Activated T-helper 17 cell treated with anti-CD3 and anti-CD28 coated beads, Interleukin-2, amount 50 U/mL, for 72 hours (primary cell): ENCODE measurements around the gene RPS6KA2. TPM values are rescaled to one million over a fixed set of nuclear protein-coding genes. Genes with fewer than 3 reads are reported as not detected.

Source experiments
- ATAC-seq: fragments of 150-1000 bp; cut with Tn5 transposase; replicated peaks from 2 replicates; pipeline ENCODE4 v1.10.0; 2021; ENCODE audit warnings: mild to moderate bottlenecking, moderate library complexity
- H3K27ac Mint-ChIP-seq: one replicate; pipeline ENCODE4 v1.8.0; 2022; ENCODE audit warnings: mixed read lengths
- H3K27me3 Mint-ChIP-seq: one replicate; pipeline ENCODE4 v1.8.0; 2022; ENCODE audit warnings: mixed read lengths
- H3K36me3 Mint-ChIP-seq: one replicate; pipeline ENCODE4 v1.8.0; 2022; ENCODE audit warnings: low read depth, mild to moderate bottlenecking, mixed read lengths
- H3K4me1 Mint-ChIP-seq: one replicate; pipeline ENCODE4 v1.8.0; 2022; ENCODE audit warnings: mixed read lengths
- H3K4me3 Mint-ChIP-seq: one replicate; pipeline ENCODE4 v1.8.0; 2022; ENCODE audit warnings: mild to moderate bottlenecking, mixed read lengths
- H3K9me3 Mint-ChIP-seq: one replicate; pipeline ENCODE4 v1.8.0; 2022; ENCODE audit warnings: mixed read lengths
- total RNA-seq, 2 donors: library from RNA; stranded (reverse); gene quantifications; one replicate each; pipeline ENCODE4 v1.2.3, GENCODE V29; 2022

RPS6KA2 gene
- total RNA-seq, 2 donors from 2014 or later = 1.3 to 1.5 TPM

DNA sequence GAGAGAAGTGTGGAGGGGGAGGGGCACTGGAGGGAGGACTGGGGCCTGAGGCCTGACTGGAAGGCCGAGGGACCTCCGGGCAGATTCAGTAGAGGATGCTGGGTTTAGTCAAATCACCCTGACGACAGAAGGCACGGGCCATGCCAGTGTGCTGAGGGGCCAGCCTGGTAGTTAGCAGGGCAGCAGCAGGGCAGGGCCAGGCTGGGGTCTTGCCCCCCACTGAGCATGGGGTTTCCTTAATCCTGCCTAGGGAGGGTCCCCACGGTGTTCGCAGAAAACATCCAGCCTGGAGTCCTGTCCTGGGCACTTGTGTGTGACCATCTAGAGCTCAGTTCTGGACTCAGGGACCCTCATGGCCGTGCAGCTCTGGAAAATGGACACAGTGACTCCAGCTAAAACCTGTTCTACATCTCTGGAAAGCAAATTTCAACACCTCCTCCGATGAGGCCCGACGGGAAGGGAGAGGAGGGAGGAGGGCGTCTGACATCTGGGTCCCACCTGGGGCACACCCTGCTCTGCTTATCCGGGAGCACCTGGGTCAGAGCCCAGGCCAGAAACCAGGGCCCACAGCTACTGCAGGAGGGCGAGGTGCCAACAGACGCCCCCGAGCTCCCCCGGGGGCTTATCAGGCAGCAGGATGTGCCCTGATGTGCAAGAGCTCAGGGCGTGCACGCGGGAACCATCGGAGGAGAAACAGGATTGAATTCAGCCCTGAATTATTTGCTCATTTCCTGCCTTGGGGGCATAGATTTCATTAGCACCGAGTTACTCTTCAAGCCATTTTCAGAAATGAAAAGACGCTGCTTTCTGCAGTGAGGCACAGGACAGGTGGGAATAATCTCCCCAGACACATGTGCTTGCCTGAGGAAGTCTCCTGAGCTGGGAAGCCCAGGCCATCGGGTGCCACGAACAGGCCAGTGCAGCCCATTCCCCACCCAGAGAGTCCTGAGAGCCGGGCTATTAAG lies 166.3 kb downstream of the RPS6KA2 start:
- Mint-ChIP-seq H3K27me3 (no peaks in the 10 kb centered on the region), H3K9me3 (no peaks in the 10 kb centered on the region), H3K27ac (no peak overlapping the region), H3K4me1 (no peaks in the 10 kb centered on the region), H3K4me3 (no peak overlapping the region), H3K36me3 (no peaks in the 10 kb centered on the region)
- no peak for ATAC-seq

DNA sequence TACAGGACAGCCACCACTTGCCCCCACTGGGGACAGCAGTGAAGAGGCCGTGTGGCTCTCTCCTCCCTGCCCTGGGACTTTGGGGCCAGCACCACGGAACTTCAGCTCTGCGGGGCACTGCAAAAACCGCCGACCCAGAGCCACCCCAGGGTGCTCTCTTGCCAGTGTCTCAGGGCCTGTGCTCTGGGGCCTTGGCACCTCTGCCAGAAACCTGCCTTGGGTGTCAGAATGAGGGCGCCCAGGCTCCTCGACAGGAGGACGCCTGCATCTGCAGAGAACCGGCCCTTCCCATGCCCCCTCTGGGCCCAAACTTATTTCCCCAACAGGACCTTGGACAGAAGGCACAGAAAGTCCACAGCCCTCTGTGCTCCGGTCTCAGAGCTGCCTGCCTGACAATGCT lies 167.1 kb downstream of the RPS6KA2 start:
- no peak overlapping the region for H3K4me3 Mint-ChIP-seq

DNA sequence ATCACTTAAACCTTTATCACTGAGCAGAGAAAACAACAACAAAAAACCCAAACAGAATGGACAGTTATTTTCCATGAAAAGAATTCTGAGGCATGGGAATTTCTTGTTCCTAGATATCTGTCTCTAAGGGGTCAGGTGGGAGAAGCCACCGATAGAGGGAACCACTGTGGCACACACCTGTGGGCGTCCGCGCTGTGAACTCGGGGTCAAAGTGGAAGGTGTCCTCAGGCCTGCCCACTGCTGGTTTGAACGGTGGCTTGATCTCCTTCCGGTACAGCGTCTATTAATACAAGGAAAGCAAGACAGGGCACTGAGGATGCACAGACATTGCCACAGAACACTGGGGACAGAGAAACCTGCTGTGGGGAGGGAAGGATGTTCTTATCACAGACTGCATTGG lies 167.8 kb downstream of the RPS6KA2 start:
- Mint-ChIP-seq H3K27ac (no peak overlapping the region), H3K4me1 (no peaks in the 10 kb centered on the region), H3K4me3 (no peak overlapping the region), H3K36me3 (no peaks in the 10 kb centered on the region), H3K27me3 (no peaks in the 10 kb centered on the region), H3K9me3 (no peaks in the 10 kb centered on the region)
- ATAC-seq = no peak

More for the DNA sequence above, 167.1 kb downstream of the RPS6KA2 start:
- no peak for ATAC-seq
- Mint-ChIP-seq H3K36me3 (no peaks in the 10 kb centered on the region), H3K27me3 (no peaks in the 10 kb centered on the region), H3K9me3 (no peaks in the 10 kb centered on the region), H3K4me1 (no peaks in the 10 kb centered on the region), H3K27ac (no peak overlapping the region)

DNA sequence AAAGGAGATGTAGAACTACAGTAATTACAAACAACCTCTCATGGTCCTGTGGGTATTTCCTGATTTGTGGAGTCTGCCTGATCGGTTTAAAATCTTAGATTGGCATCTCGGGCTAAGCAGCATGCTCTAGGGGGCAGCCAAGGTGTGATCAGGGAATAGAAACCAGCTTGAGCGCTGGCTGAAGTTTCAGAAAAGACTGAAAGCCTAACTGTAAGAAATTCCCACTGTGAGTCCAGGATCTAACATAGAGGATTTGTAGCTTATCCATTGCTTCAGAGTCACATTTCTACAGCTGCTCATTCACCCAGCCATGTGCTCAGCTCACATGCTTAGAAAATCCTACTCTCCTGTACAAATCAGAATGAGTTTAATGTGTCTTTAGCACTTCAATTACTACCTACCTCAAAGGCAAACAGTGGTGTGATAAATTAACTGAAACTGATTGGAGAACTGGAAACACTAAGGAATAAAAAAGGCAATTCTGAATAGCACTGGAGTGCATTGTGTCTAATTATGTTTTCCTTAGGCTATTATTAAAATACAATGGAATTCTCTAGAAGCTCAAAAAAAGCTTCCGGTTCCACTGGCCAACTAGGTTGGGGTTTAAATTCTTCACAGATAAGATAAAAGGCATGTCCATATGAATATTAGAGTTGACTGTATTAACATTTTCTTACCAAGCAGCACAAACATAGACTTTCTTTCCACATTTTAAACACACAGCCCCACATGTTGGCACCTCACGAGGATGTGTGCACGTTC lies 170.5 kb downstream of the RPS6KA2 start:
- Mint-ChIP-seq H3K4me3 (no peak overlapping the region), H3K27ac (no peak overlapping the region), H3K27me3 (no peaks in the 10 kb centered on the region), H3K36me3 (no peaks in the 10 kb centered on the region), H3K9me3 (no peaks in the 10 kb centered on the region), H3K4me1 (no peaks in the 10 kb centered on the region)
- no peak for ATAC-seq

DNA sequence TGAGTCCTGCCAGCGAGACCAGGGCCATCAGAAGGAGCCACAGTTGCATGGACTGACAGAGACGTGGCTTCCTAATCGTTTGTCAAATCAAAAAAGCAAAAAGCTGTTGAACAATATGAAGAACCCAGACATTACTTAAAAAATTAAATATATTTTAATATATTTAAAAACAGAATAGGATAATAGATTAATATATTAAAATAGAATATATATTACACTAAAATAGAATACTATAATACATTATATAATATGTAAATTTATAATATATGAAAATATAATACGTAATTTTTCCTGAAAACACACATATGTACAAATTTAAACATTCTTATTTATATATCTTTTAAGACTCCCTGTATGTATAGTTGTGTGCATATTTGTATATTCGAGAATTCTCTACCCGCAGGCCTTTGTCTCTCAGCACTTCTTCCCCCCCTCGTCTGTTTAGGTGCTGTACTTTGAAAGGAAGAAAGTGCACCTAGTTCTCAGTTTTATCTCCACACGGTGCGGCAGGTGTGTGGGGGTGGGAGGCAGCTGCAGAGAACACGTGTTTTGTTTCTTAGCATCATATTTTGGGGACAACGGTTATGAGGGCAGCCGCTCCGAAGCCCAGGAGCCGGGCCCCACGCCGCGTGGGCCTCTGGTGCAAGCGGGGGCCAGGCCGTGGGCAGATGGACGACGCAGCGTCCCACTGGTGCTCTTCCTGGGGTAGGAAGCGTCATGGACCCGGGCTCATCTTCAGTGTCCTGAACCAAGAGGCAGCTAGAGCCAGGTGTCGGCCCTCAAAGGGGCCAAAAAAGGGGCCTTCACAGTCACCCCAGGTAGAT lies 172.1 kb downstream of the RPS6KA2 start:
- Mint-ChIP-seq H3K4me3 (no peak overlapping the region), H3K27ac (no peak overlapping the region), H3K27me3 (no peaks in the 10 kb centered on the region), H3K36me3 (no peaks in the 10 kb centered on the region), H3K9me3 (no peaks in the 10 kb centered on the region), H3K4me1 (no peaks in the 10 kb centered on the region)
- ATAC-seq = no peak

DNA sequence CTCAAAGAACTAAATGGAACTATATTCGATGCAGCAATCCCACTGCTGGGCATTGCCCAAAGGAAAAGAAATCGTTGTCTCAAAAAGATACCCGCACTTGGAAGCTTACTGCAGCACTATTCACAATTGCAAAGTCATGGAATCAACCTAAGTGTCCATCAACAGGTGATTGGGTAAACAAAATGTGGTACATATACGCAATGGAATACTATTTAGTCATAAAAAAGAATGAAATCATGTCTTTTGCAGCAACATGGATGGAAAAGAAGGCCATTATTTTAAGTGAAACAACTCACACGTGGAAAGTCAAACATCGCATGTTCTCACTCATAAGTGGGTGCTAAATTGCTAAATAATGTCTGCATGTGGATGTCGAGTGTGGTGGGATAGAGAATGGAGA lies 173.4 kb downstream of the RPS6KA2 start:
- Mint-ChIP-seq H3K4me3 (no peak overlapping the region), H3K27me3 (no peaks in the 10 kb centered on the region), H3K27ac (no peak overlapping the region), H3K4me1 (no peaks in the 10 kb centered on the region), H3K36me3 (no peaks in the 10 kb centered on the region), H3K9me3 (no peaks in the 10 kb centered on the region)
- ATAC-seq = no peak

DNA sequence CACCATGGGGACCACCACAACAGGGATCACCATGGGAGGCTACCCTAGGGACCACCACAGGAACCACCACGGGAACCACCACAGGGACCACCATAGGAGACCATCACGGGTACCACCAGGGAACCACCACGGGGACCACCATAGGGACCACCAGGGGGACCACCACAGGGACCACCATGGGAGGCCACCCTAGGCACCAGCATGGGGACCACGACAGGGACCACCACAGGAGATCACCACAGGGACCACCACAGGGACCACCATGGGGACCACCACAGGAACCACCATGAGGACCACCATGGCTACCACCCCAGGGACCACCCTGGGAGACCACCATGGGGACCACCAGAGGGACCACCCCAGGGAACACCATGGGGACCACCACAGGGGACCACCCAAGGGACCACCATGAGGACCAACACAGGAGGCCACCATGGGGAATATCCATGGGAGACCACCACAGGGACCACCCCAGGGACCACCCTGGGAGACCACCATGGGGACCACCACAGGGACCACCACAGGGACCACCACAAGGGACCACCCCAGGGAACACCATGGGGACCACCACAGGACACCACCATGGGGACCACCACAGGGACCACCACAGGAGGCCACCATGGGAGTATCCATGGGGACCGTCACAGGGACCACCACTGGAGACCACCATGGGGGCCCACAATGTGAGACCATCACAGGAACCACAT lies 176.7 kb downstream of the RPS6KA2 start:
- Mint-ChIP-seq H3K27me3 (no peaks in the 10 kb centered on the region), H3K27ac (no peak overlapping the region), H3K36me3 (no peaks in the 10 kb centered on the region), H3K4me3 (no peak overlapping the region), H3K4me1 (no peaks in the 10 kb centered on the region), H3K9me3 (no peaks in the 10 kb centered on the region)
- no peak for ATAC-seq

DNA sequence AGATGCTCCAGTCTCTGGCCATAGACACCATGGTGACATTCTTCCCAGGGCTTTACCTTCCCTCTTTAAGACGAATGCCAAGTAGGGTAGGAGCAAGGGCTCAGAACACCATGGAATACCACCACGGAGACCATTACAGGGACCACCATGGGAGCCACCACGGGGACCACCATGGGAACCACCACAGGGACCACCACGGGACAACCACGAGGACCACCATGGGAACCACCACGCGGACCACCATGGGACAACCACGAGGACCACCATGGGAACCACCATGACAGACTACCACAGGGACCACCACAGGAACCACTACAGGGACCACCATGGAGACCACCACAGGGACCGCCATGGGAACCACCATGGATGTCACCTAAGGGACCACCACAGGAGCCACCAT lies 177.4 kb downstream of the RPS6KA2 start:
- Mint-ChIP-seq H3K27ac (no peak overlapping the region), H3K36me3 (no peaks in the 10 kb centered on the region), H3K27me3 (no peaks in the 10 kb centered on the region), H3K4me3 (no peak overlapping the region), H3K4me1 (no peaks in the 10 kb centered on the region), H3K9me3 (no peaks in the 10 kb centered on the region)
- no peak for ATAC-seq

DNA sequence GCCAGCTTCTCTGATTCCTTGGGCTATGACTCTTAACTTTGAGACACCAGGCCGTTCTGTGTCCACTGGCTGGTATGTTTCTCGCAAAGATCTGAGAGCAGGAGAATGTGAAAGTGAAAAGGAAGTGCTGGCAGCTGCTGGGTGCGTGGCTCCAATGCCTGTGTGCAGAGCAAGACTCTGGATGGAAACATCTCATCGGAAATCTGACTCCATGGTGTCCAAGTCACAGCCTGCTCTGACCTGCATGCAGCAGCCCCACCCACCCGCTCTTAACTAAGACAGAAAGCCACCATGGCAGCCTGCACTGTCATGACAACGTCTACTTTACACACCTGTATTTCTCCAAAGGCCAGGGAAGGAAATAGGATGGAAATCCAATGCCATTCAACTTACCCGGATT lies 178.0 kb downstream of the RPS6KA2 start:
- no peak overlapping the region for H3K27ac Mint-ChIP-seq

DNA sequence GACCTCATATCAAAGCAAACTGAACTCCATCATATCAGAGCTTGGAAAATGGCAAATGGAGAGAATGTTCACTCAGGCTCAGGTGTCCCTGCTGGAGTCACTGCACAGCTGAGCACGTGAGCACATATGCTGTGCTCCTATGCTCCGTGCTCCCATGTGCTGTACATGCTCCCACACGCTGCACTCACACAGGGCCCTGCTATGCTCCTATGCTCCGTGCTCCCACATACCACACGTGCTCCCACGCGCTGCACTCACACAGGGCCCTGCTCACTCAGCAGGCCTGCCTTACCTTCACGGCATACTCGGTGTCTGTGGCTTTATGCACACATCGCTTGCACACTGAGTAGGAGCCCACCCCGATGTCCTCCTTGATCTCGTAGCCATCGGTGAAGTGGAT lies 178.6 kb downstream of the RPS6KA2 start:
- no peak overlapping the region for H3K27ac Mint-ChIP-seq
- no peaks in the 10 kb centered on the region for H3K36me3 Mint-ChIP-seq
- no peak for ATAC-seq
- H3K4me1 Mint-ChIP-seq = no peaks in the 10 kb centered on the region
- H3K4me3 Mint-ChIP-seq = no peak overlapping the region
- no peaks in the 10 kb centered on the region for H3K9me3 Mint-ChIP-seq
- H3K27me3 Mint-ChIP-seq = no peaks in the 10 kb centered on the region

More for the DNA sequence above, 178.0 kb downstream of the RPS6KA2 start:
- Mint-ChIP-seq H3K4me3 (no peak overlapping the region), H3K9me3 (no peaks in the 10 kb centered on the region), H3K4me1 (no peaks in the 10 kb centered on the region), H3K27me3 (no peaks in the 10 kb centered on the region), H3K36me3 (no peaks in the 10 kb centered on the region)
- ATAC-seq = no peak

DNA sequence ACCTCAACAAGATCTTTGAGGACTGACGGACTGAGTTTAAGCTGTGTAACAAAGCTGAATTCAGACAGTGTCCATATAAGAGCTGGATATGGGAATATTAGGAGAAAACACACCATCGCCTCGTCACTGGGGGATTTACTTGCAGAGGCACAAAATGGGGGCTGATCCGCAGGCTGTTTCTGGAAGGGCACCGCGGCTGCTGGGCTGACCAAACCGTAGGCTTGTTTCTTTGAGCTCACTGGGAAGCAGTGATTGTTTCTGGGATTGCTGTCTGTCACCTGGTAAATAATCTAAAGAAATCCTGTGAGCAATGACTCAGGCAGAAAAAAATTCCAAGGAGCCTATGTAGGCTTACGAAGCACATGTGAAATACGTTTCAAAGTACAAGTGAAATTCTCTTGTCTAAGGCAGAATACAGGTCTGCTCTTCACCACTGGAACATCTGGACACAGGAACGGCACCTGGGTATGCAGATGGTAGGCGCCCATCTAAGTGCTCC lies 180.4 kb downstream of the RPS6KA2 start:
- H3K4me1 Mint-ChIP-seq = no peaks in the 10 kb centered on the region
- no peaks in the 10 kb centered on the region for H3K27me3 Mint-ChIP-seq
- ATAC-seq = no peak

DNA sequence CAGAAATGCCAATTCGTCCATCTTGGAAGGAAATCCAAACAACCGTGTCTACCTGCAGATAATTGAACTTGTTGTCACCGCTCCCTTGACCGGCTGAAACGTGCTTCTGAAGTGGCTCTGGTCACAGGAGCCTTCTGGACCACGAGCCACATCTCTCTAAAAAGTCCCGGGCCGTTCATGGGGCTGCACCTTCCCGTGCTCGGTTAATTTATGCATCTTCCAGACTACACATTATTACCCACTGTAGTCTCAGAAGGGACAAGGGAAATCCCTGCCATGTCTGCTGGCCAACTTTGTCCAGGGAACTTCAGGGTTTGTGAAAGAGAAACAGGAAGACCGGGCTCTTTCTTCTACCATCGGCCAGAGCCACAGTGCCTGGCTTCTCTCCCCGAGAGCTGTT lies 180.9 kb downstream of the RPS6KA2 start:
- Mint-ChIP-seq H3K4me1 (no peaks in the 10 kb centered on the region), H3K9me3 (no peaks in the 10 kb centered on the region), H3K36me3 (no peaks in the 10 kb centered on the region), H3K4me3 (no peak overlapping the region), H3K27ac (no peak overlapping the region), H3K27me3 (no peaks in the 10 kb centered on the region)
- no peak for ATAC-seq

More for the DNA sequence above, 180.4 kb downstream of the RPS6KA2 start:
- Mint-ChIP-seq H3K4me3 (no peak overlapping the region), H3K36me3 (no peaks in the 10 kb centered on the region), H3K9me3 (no peaks in the 10 kb centered on the region), H3K27ac (no peak overlapping the region)

DNA sequence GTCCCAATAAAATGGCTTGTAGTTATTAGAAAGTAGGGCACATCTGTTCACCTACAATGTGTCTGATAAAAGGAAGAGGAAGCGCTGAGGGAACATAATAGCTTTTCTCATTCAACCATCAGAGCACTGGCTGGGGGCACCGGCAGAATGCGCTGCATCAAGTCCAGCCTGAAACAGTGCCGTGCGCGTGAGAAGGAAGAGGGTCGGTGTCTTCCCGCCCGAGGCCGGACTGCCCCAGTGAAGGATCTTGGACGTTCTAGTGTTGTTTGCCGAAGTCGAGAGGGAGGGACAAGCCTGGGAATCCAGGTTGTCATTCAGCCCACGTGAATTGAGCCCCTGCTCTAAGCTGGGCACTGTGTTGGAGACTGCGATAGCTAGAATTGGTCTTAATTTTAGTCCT lies 182.6 kb downstream of the RPS6KA2 start:
- H3K27me3 Mint-ChIP-seq = no peaks in the 10 kb centered on the region
- no peaks in the 10 kb centered on the region for H3K4me1 Mint-ChIP-seq
- ATAC-seq = no peak
- no peak overlapping the region for H3K27ac Mint-ChIP-seq
- no peaks in the 10 kb centered on the region for H3K9me3 Mint-ChIP-seq
- H3K36me3 Mint-ChIP-seq = no peaks in the 10 kb centered on the region
- no peak overlapping the region for H3K4me3 Mint-ChIP-seq

DNA sequence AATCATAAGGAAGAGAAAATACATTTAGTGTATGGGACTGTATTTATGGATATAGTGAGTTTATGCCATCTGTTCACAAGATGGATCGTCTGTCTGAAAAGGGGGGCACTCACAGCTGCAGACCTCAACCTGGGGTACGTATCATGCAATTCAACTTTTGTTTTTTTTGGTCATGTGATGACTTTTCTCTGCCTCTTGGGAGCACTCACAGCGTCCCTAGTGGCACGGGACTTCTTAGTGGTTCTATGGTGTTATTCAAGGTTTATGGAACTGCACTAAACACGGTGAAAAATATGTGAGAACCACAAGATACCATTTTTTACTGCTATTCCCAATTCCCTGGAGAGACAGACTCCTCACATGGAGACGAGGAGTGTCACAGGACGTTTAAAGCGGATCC lies 183.9 kb downstream of the RPS6KA2 start:
- Mint-ChIP-seq H3K4me3 (no peak overlapping the region), H3K27me3 (no peaks in the 10 kb centered on the region)
- no peak for ATAC-seq

More for the DNA sequence above, 183.9 kb downstream of the RPS6KA2 start:
- H3K36me3 Mint-ChIP-seq = no peaks in the 10 kb centered on the region
- H3K9me3 Mint-ChIP-seq = no peaks in the 10 kb centered on the region
- no peak overlapping the region for H3K27ac Mint-ChIP-seq
- H3K4me1 Mint-ChIP-seq = no peaks in the 10 kb centered on the region
